SK-N-SH (cell line): ENCODE measurements around the gene WIF1. TPM values are rescaled to one million over a fixed set of nuclear protein-coding genes. Genes with fewer than 3 reads are reported as not detected.

Experiments
- CTCF ChIA-PET: fragments of 300-600, 350-600 bp; formaldehyde crosslinking; extraction: SDS; loops from one replicate; lab custom pipeline; 2021; lab: Yijun Ruan, JAX
- POLR2A ChIA-PET: fragments of 350-600 bp; sonication (Branson Sonifier 250); formaldehyde crosslinking; extraction: SDS; loops from one replicate; lab custom pipeline; 2020; ENCODE audit warnings: antibody characterized with exemption, inconsistent platforms; lab: Yijun Ruan, JAX
- DNase-seq: peaks from one replicate; pipeline ENCODE4 v3.0.0; 2012
- H2AFZ ChIP-seq: fragments of 200-600 bp; sonication (generic); 2 replicates; pipeline ENCODE4 v1.8.1; 2016; ENCODE audit warnings: antibody characterized with exemption, mild to moderate bottlenecking, low read depth
- H3F3A ChIP-seq: fragments of 200-600 bp; sonication (generic); replicated peaks from 2 replicates; pipeline ENCODE3; 2016; ENCODE audit warnings: antibody characterized with exemption, mild to moderate bottlenecking; ENCODE audit not compliant: insufficient read depth
- H3K27ac ChIP-seq, 2 experiments: fragments of 200-500 bp in 1 of 2; fragments of 200-600 bp in 1 of 2; sonication (Bioruptor generic) in 1 of 2; sonication (generic), shearing (Covaris generic) in 1 of 2; 2 replicates each; pipeline versions ENCODE4 v1.5.1 to v1.6.1; 2014 to 2016; ENCODE audit warnings: low read depth in 2 of 2, inconsistent platforms in 1 of 2, low read length in 1 of 2, mild to moderate bottlenecking in 1 of 2, mixed read lengths in 1 of 2
- H3K27me3 ChIP-seq: fragments of 200-600 bp; sonication (generic), shearing (Covaris generic); 2 replicates; pipeline ENCODE4 v1.6.1; 2016; ENCODE audit warnings: mixed run types; ENCODE audit not compliant: insufficient read depth
- H3K36me3 ChIP-seq, 2 experiments: fragments of 200-500 bp in 1 of 2; fragments of 200-600 bp in 1 of 2; sonication (Bioruptor generic) in 1 of 2; sonication (generic) in 1 of 2; replicated peaks in 1 of 2; 2 replicates each; pipeline versions ENCODE3 to v1.5.1; 2014 to 2016; ENCODE audit warnings: low read length in 1 of 2, mild to moderate bottlenecking in 1 of 2; ENCODE audit not compliant: insufficient read depth in 2 of 2, control insufficient read depth in 1 of 2
- H3K4me1 ChIP-seq, 2 experiments: fragments of 200-500 bp in 1 of 2; fragments of 200-600 bp in 1 of 2; sonication (Bioruptor generic) in 1 of 2; sonication (generic), shearing (Covaris generic) in 1 of 2; 2 replicates each; pipeline versions ENCODE4 v1.5.1 to v1.6.1; 2014 to 2016; ENCODE audit warnings: low read depth in 1 of 2, low read length in 1 of 2, mixed run types in 1 of 2; ENCODE audit not compliant: insufficient read depth in 2 of 2, control insufficient read depth in 1 of 2
- H3K4me2 ChIP-seq: fragments of 200-600 bp; sonication (generic), shearing (Covaris generic); 2 replicates; pipeline ENCODE4 v1.6.1; 2017; ENCODE audit warnings: mixed run types
- H3K4me3 ChIP-seq, 2 experiments: fragments of 200-500 bp in 1 of 2; fragments of 200-600 bp in 1 of 2; sonication (Bioruptor generic) in 1 of 2; sonication (generic), shearing (Covaris generic) in 1 of 2; 2 replicates each; pipeline versions ENCODE4 v1.5.1 to v1.8.1; 2014 to 2016; ENCODE audit warnings: low read depth in 2 of 2, inconsistent platforms in 1 of 2, low read length in 1 of 2, mild to moderate bottlenecking in 1 of 2, mixed read lengths in 1 of 2, moderate library complexity in 1 of 2
- H3K79me2 ChIP-seq: fragments of 200-600 bp; sonication (generic); 2 replicates; pipeline ENCODE4 v1.8.1; 2017; ENCODE audit warnings: mild to moderate bottlenecking; ENCODE audit not compliant: insufficient read depth
- H3K9ac ChIP-seq: fragments of 200-600 bp; sonication (generic); 2 replicates; pipeline ENCODE4 v1.6.1; 2017; ENCODE audit warnings: mixed run types
- H3K9me2 ChIP-seq: fragments of 200-600 bp; sonication (generic); 2 replicates; pipeline ENCODE4 v1.6.1; 2017; ENCODE audit warnings: mixed run types
- H3K9me3 ChIP-seq: fragments of 200-600 bp; sonication (generic); 2 replicates; pipeline ENCODE4 v1.6.1; 2017; ENCODE audit warnings: mixed run types, mild to moderate bottlenecking, moderate library complexity
- H4K20me1 ChIP-seq: fragments of 200-600 bp; sonication (generic); 2 replicates; pipeline ENCODE4 v1.6.1; 2017; ENCODE audit warnings: mild to moderate bottlenecking, mixed run types; ENCODE audit not compliant: insufficient read depth
- ELF1 ChIP-seq: IDR thresholded peaks from 2 replicates; pipeline ENCODE4 v1.4.0; 2012
- EP300 ChIP-seq, 2 experiments: IDR thresholded peaks; 2 replicates each; pipeline versions ENCODE4 v1.4.0 to v1.6.1; 2012; ENCODE audit warnings: borderline replicate concordance in 1 of 2, low read depth in 1 of 2, low read length in 1 of 2
- FOXJ3 ChIP-seq: sonication (generic); formaldehyde crosslinking; IDR thresholded peaks from 2 replicates; pipeline ENCODE4 v1.5.1; 2020; ENCODE audit warnings: mild to moderate bottlenecking, missing genetic modification reagents
- GABPA ChIP-seq: IDR thresholded peaks from 2 replicates; pipeline ENCODE4 v1.4.0; 2012; ENCODE audit warnings: low read depth, mild to moderate bottlenecking
- MEF2A ChIP-seq: IDR thresholded peaks from 2 replicates; pipeline ENCODE4 v1.4.0; 2012; ENCODE audit warnings: low read depth, borderline replicate concordance
- MXI1 ChIP-seq: IDR thresholded peaks from 2 replicates; pipeline ENCODE4 v1.6.1; 2012; ENCODE audit warnings: mild to moderate bottlenecking, low read depth, low read length, improper control_type of control experiment
- NFIC ChIP-seq: IDR thresholded peaks from 2 replicates; pipeline ENCODE4 v1.4.0; 2012; ENCODE audit warnings: borderline replicate concordance
- NRF1 ChIP-seq: IDR thresholded peaks from 2 replicates; pipeline ENCODE4 v1.6.1; 2012; ENCODE audit warnings: low read depth, mild to moderate bottlenecking, low read length
- RAD21 ChIP-seq: IDR thresholded peaks from 2 replicates; pipeline ENCODE4 v1.6.1; 2012; ENCODE audit warnings: mild to moderate bottlenecking, low read length
- RXRA ChIP-seq: IDR thresholded peaks from 2 replicates; pipeline ENCODE4 v1.4.0; 2012; ENCODE audit warnings: low read depth, mild to moderate bottlenecking, borderline replicate concordance
- SMC3 ChIP-seq: IDR thresholded peaks from 2 replicates; pipeline ENCODE4 v1.6.1; 2012; ENCODE audit warnings: low read depth, low read length, improper control_type of control experiment
- TCF12 ChIP-seq: IDR thresholded peaks from 2 replicates; pipeline ENCODE4 v1.4.0; 2012
- YY1 ChIP-seq: IDR thresholded peaks from 2 replicates; pipeline ENCODE4 v1.4.0; 2012; ENCODE audit warnings: low read depth, mild to moderate bottlenecking
- WGBS: methylation state at CpG from one replicate; pipeline ENCODE4 v1.1.6; 2017; ENCODE audit warnings: low lambda C conversion rate; 5-methylcytosine and 5-hydroxymethylcytosine counted together
- polyA plus RNA-seq, 3 experiments: library from polyadenylated mRNA; depleted of rRNA; stranded (reverse); fragments of >200 nt; gene quantifications; 2 replicates each; pipeline ENCODE4 v1.2.3, GENCODE V29; 2012
- TF ChIP-seq, protein P1 (sequence below): IDR thresholded peaks from 2 replicates; pipeline ENCODE4 v1.6.1; 2012; ENCODE audit warnings: mild to moderate bottlenecking, low read depth, low read length, moderate library complexity
- TF ChIP-seq, protein P2 (sequence below): IDR thresholded peaks from 2 replicates; pipeline ENCODE4 v1.4.0; 2012; ENCODE audit warnings: low read depth
- TF ChIP-seq, protein P3 (sequence below): fragments of 200-600 bp; sonication (generic); IDR thresholded peaks from 2 replicates; pipeline ENCODE4 v1.6.1; 2017; ENCODE audit warnings: antibody characterized with exemption, mild to moderate bottlenecking, moderate library complexity
- TF ChIP-seq, protein P4 (sequence below): IDR thresholded peaks from 2 replicates; pipeline ENCODE4 v1.4.0; 2012; ENCODE audit warnings: low read depth, borderline replicate concordance
- TF ChIP-seq, protein P5 (sequence below): fragments of 150-350 bp; IDR thresholded peaks from 2 replicates; pipeline ENCODE4 v1.6.1; 2016; ENCODE audit warnings: mild to moderate bottlenecking, low read depth, low read length

WIF1 gene
- polyA plus RNA-seq, 1 of the 3 experiments (the other 2 are of a cell fraction): not detected

DNA sequence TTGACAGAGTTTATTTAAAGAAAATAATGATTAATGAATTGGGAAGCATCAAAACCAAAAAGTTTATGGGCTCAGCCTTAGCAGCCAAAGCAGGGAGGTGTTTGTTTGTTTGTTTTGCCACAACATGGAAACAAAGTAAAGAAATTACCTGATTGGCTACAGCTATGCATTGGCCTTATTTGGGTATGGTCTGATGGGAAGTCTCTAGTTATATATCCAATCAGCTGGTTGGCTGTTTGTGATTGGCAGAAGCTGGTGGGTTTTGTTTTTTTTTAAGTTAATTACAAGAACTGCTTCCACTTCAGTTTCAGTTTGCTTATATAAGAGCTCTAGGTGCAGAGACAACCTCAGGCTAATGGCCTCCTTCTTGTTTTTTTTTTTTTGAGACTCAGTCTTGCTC lies 43.7 kb upstream of the WIF1 start:
- H3K27me3 ChIP-seq: peaks cover 35% of the 10 kb centered on the region
- no peaks in the 10 kb centered on the region for H4K20me1 ChIP-seq
- no peak overlapping the region for H3K27ac ChIP-seq
- H3K4me2 ChIP-seq: no peak overlapping the region
- no peaks in the 10 kb centered on the region for H3K36me3 ChIP-seq
- H3K9me3 ChIP-seq: no peaks in the 10 kb centered on the region
- no peak for DNase-seq
- TF ChIP-seq FOXJ3 (CRISPR knock-in tag) (no peak), RAD21 (no peak), MXI1 (no peak)
- TF ChIP-seq, protein P1, sequence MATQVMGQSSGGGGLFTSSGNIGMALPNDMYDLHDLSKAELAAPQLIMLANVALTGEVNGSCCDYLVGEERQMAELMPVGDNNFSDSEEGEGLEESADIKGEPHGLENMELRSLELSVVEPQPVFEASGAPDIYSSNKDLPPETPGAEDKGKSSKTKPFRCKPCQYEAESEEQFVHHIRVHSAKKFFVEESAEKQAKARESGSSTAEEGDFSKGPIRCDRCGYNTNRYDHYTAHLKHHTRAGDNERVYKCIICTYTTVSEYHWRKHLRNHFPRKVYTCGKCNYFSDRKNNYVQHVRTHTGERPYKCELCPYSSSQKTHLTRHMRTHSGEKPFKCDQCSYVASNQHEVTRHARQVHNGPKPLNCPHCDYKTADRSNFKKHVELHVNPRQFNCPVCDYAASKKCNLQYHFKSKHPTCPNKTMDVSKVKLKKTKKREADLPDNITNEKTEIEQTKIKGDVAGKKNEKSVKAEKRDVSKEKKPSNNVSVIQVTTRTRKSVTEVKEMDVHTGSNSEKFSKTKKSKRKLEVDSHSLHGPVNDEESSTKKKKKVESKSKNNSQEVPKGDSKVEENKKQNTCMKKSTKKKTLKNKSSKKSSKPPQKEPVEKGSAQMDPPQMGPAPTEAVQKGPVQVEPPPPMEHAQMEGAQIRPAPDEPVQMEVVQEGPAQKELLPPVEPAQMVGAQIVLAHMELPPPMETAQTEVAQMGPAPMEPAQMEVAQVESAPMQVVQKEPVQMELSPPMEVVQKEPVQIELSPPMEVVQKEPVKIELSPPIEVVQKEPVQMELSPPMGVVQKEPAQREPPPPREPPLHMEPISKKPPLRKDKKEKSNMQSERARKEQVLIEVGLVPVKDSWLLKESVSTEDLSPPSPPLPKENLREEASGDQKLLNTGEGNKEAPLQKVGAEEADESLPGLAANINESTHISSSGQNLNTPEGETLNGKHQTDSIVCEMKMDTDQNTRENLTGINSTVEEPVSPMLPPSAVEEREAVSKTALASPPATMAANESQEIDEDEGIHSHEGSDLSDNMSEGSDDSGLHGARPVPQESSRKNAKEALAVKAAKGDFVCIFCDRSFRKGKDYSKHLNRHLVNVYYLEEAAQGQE: no peak
- TF ChIP-seq, protein P2, sequence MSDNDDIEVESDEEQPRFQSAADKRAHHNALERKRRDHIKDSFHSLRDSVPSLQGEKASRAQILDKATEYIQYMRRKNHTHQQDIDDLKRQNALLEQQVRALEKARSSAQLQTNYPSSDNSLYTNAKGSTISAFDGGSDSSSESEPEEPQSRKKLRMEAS: no peak
- H3K79me2 ChIP-seq: peaks cover 3% of the 10 kb centered on the region
- peaks cover 0 to 7% of the 10 kb centered on the region in 2 experiments; a peak in 2 of 4 replicates for H3K4me1 ChIP-seq
- H2AFZ ChIP-seq: no peak overlapping the region
- ChIA-PET CTCF (interaction anchor here (0.8 to 1.4 kb wide), 3 partner anchors 25 to 369 kb away, joined by 3 to 4 read pairs (median 4); no protein-coding TSS in a partner anchor), POLR2A (no interaction called here)
- H3K4me3 ChIP-seq: no peak overlapping the region
- H3K9ac ChIP-seq: no peak overlapping the region
- peaks cover 10% of the 10 kb centered on the region for H3F3A ChIP-seq
- H3K9me2 ChIP-seq: no peaks in the 10 kb centered on the region

DNA sequence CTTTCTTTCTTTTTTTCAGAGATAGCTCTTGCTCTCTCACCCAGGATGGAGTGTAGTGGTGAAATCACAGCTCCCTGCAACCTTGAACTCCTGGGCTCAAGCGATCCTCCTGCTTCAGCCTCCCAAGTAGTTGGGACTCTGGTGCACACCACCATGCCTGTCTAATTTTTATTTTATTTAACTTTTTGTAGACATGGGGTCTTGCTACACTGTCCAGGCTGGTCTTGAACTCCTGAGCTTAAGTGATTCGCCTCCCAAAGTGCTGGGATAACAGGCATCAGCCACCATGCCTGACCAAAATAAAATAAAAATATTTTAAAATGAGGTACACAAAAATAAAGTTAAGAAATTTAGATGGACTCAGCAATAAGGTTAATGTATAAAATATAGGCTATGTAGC lies 43.1 kb upstream of the WIF1 start:
- Histone ChIP-seq H4K20me1 (no peaks in the 10 kb centered on the region), H3K4me1 (peaks cover 0 to 7% of the 10 kb centered on the region in 2 experiments; a peak in 2 of 4 replicates), H3K36me3 (no peaks in the 10 kb centered on the region), H3K79me2 (no peaks in the 10 kb centered on the region; the same call in 1 of the 2 replicates), H3K9ac (no peak overlapping the region), H3K27ac (no peak overlapping the region), H3K27me3 (peaks cover 39% of the 10 kb centered on the region), H3K4me2 (no peak overlapping the region), H3K9me3 (no peaks in the 10 kb centered on the region), H2AFZ (no peak overlapping the region), H3F3A (peaks cover 10% of the 10 kb centered on the region), H3K4me3 (no peak overlapping the region), H3K9me2 (no peaks in the 10 kb centered on the region)
- WGBS: 9% methylated on average over 2 of the region's 2 CpGs
- ChIA-PET CTCF (interaction anchor here (0.8 to 1.4 kb wide), 3 partner anchors 24 to 368 kb away, joined by 3 to 4 read pairs (median 4); no protein-coding TSS in a partner anchor), POLR2A (no interaction called here)
- no peak for TF ChIP-seq NFIC
- TF ChIP-seq GABPA: no peak
- no peak for TF ChIP-seq EP300 (IDR thresholded peaks at IDR 0.05; ENCODE audit: borderline replicate concordance in 1 of 2, low read depth in 1 of 2, low read length in 1 of 2)
- no peak for TF ChIP-seq SMC3
- TF ChIP-seq, protein P3, sequence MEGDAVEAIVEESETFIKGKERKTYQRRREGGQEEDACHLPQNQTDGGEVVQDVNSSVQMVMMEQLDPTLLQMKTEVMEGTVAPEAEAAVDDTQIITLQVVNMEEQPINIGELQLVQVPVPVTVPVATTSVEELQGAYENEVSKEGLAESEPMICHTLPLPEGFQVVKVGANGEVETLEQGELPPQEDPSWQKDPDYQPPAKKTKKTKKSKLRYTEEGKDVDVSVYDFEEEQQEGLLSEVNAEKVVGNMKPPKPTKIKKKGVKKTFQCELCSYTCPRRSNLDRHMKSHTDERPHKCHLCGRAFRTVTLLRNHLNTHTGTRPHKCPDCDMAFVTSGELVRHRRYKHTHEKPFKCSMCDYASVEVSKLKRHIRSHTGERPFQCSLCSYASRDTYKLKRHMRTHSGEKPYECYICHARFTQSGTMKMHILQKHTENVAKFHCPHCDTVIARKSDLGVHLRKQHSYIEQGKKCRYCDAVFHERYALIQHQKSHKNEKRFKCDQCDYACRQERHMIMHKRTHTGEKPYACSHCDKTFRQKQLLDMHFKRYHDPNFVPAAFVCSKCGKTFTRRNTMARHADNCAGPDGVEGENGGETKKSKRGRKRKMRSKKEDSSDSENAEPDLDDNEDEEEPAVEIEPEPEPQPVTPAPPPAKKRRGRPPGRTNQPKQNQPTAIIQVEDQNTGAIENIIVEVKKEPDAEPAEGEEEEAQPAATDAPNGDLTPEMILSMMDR: no peak
- TF ChIP-seq RAD21: no peak
- TF ChIP-seq ELF1: no peak
- no peak for TF ChIP-seq TCF12
- TF ChIP-seq, protein P4, sequence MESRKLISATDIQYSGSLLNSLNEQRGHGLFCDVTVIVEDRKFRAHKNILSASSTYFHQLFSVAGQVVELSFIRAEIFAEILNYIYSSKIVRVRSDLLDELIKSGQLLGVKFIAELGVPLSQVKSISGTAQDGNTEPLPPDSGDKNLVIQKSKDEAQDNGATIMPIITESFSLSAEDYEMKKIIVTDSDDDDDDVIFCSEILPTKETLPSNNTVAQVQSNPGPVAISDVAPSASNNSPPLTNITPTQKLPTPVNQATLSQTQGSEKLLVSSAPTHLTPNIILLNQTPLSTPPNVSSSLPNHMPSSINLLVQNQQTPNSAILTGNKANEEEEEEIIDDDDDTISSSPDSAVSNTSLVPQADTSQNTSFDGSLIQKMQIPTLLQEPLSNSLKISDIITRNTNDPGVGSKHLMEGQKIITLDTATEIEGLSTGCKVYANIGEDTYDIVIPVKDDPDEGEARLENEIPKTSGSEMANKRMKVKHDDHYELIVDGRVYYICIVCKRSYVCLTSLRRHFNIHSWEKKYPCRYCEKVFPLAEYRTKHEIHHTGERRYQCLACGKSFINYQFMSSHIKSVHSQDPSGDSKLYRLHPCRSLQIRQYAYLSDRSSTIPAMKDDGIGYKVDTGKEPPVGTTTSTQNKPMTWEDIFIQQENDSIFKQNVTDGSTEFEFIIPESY: no peak
- no peak for TF ChIP-seq RXRA
- no peak for TF ChIP-seq NRF1
- TF ChIP-seq MXI1: no peak
- no peak for TF ChIP-seq MEF2A
- no peak for TF ChIP-seq YY1
- no peak for TF ChIP-seq FOXJ3 (CRISPR knock-in tag)
- TF ChIP-seq, protein P5, sequence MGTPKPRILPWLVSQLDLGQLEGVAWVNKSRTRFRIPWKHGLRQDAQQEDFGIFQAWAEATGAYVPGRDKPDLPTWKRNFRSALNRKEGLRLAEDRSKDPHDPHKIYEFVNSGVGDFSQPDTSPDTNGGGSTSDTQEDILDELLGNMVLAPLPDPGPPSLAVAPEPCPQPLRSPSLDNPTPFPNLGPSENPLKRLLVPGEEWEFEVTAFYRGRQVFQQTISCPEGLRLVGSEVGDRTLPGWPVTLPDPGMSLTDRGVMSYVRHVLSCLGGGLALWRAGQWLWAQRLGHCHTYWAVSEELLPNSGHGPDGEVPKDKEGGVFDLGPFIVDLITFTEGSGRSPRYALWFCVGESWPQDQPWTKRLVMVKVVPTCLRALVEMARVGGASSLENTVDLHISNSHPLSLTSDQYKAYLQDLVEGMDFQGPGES: no peak
- no peak for DNase-seq
